A673 (cell line): ENCODE measurements around the gene PARVA. TPM values are rescaled to one million over a fixed set of nuclear protein-coding genes. Genes with fewer than 3 reads are reported as not detected.

Experiments
- Bru-seq: library from RNA; stranded (reverse); fragments of 400-500 nt; gene quantifications from one replicate; lab custom pipeline; 2021; lab: Mats Ljungman, UMichigan
- BruChase-seq, 2 experiments: library from RNA; stranded (reverse); fragments of 400-500 nt; gene quantifications; one replicate each; lab custom pipeline; 2021; lab: Mats Ljungman, UMichigan
- BruUV-seq: library from RNA; stranded (reverse); fragments of 400-500 nt; replicated peaks from 2 replicates; lab custom pipeline; 2021; lab: Mats Ljungman, UMichigan
- CTCF ChIA-PET: fragments of 300-600 bp; sonication (Branson Sonifier 250); formaldehyde crosslinking; loops from one replicate; lab custom pipeline; 2022; ENCODE audit warnings: antibody characterized with exemption; lab: Charles Lee
- POLR2A ChIA-PET: fragments of 300-600 bp; sonication (Branson Sonifier 250); formaldehyde crosslinking; loops from one replicate; lab custom pipeline; 2022; ENCODE audit warnings: antibody characterized with exemption; ENCODE audit not compliant: low non-redundant PET; lab: Charles Lee
- DNase-seq: peaks from one replicate; pipeline ENCODE4 v3.0.0-alpha.2; 2015; ENCODE audit warnings: low spot score
- H3K27ac ChIP-seq: fragments of 200-600 bp; sonication (generic); 2 replicates; pipeline ENCODE4 v1.5.1; 2016; ENCODE audit warnings: mixed run types, low read depth, mild to moderate bottlenecking, mixed read lengths, antibody characterized with exemption, low read length; ENCODE audit not compliant: poor library complexity, severe bottlenecking
- H3K27me3 ChIP-seq: fragments of 200-600 bp; sonication (generic); replicated peaks from 2 replicates; pipeline ENCODE4 v1.6.1; 2017; ENCODE audit warnings: mixed run types, low read depth, mild to moderate bottlenecking, mixed read lengths, antibody characterized with exemption, low read length; ENCODE audit not compliant: insufficient read depth, poor library complexity
- H3K36me3 ChIP-seq: fragments of 200-600 bp; sonication (generic); 2 replicates; pipeline ENCODE4 v1.6.1; 2016; ENCODE audit warnings: mixed run types, mild to moderate bottlenecking, mixed read lengths, antibody characterized with exemption, low read length; ENCODE audit not compliant: insufficient read depth, poor library complexity, severe bottlenecking
- H3K4me1 ChIP-seq: fragments of 200-600 bp; sonication (generic); 2 replicates; pipeline ENCODE4 v1.6.1; 2017; ENCODE audit warnings: mixed run types, mild to moderate bottlenecking, mixed read lengths, antibody characterized with exemption, low read length; ENCODE audit not compliant: insufficient read depth, poor library complexity, severe bottlenecking
- H3K4me3 ChIP-seq: fragments of 200-600 bp; sonication (generic); 2 replicates; pipeline ENCODE4 v1.5.1; 2016; ENCODE audit warnings: low read depth, mixed run types, mild to moderate bottlenecking, mixed read lengths, low read length; ENCODE audit not compliant: poor library complexity, severe bottlenecking
- H3K9me3 ChIP-seq: fragments of 200-600 bp; sonication (generic); 2 replicates; pipeline ENCODE4 v1.6.1; 2016; ENCODE audit warnings: mixed run types, low read depth, mild to moderate bottlenecking, mixed read lengths, antibody characterized with exemption, low read length; ENCODE audit not compliant: poor library complexity, severe bottlenecking
- CTCF ChIP-seq: fragments of 300-800, 200-600 bp; sonication (generic); conservative IDR thresholded peaks from 2 replicates; pipeline ENCODE4 v1.5.1; 2017; ENCODE audit warnings: low read depth, mild to moderate bottlenecking, antibody characterized with exemption, low read length, moderate library complexity, mixed read lengths
- EZH2 ChIP-seq: fragments of 200-600 bp; sonication (generic); IDR thresholded peaks from 2 replicates; pipeline ENCODE4 v1.6.1; 2017; ENCODE audit warnings: borderline replicate concordance, low read depth, mild to moderate bottlenecking, mixed read lengths, antibody characterized with exemption, low read length; ENCODE audit not compliant: poor library complexity, severe bottlenecking
- intact Hi-C: fragments of 100-400 bp; cut with micrococcal nuclease; formaldehyde crosslinking; loops from one replicate; pipeline ENCODE4 v1.10.0; 2022; ENCODE audit not compliant: unreplicated experiment
- long read RNA-seq: library from polyadenylated mRNA; stranded (forward); transcript quantifications from one replicate; pipeline ENCODE4 v2.0.0, GENCODE V29; 2022
- total RNA-seq: library from RNA; stranded (reverse); gene quantifications from 2 replicates; pipeline ENCODE4 v1.2.3, GENCODE V29; 2021

Gene PARVA
- 15.2 and 17.4 TPM in 2 replicates for total RNA-seq
- percentile 54 among the genes with signal in this experiment for Bru-seq, nascent RNA
- BruChase-seq, experiment 1, labeled RNA remaining after a 2-hour chase, result percentile 51 among the genes with signal in this experiment
- BruChase-seq, experiment 2, labeled RNA remaining after a 6-hour chase, result percentile 51 among the genes with signal in this experiment
- long read RNA-seq, full-length matches to known transcripts, result 9 of 18 reads
- long read RNA-seq, partial matches to known transcripts, result 2 of 18 reads
- long read RNA-seq, other reads (novel, unspliced or antisense), result 7 of 18 reads

GRCh38 chr11:12377106-12377823, at the start of gene PARVA:
Gene PARVA (plus strand): TSS chr11:12377571. CDS start chr11:12377648, 77 bp downstream.
- no peaks in the 10 kb centered on the region for H3K27me3 ChIP-seq
- DNase-seq, result peak; percentile 67
- no peaks in the 10 kb centered on the region for H3K9me3 ChIP-seq
- peak within 1 kb of the TSS; percentile 81 for H3K27ac ChIP-seq
- POLR2A ChIA-PET, result no interaction called here
- H3K4me3 ChIP-seq, result peak within 1 kb of the TSS; percentile 76
- CTCF ChIA-PET, result interaction anchor here (0.7 kb wide), 1 partner anchor 89 kb away, joined by 3 read pairs; no protein-coding TSS in a partner anchor
- H3K4me1 ChIP-seq, result no peaks in the 10 kb centered on the region
- TF ChIP-seq CTCF, result no peak
- TF ChIP-seq EZH2, result no peak
- no TSS peak for BruUV-seq
- H3K36me3 ChIP-seq, result no peaks in the 10 kb centered on the region
- intact Hi-C loops, result no loop called here

- Histone ChIP-seq H3K27ac (no peak overlapping the region), H3K4me1 (peaks cover 28% of the 10 kb centered on the region), H3K36me3 (no peaks in the 10 kb centered on the region), H3K9me3 (no peaks in the 10 kb centered on the region), H3K4me3 (no peak overlapping the region), H3K27me3 (no peaks in the 10 kb centered on the region)
- BruUV-seq, result no TSS peak
- DNase-seq, result no peak
- intact Hi-C loops, result no loop called here
- TF ChIP-seq CTCF (no peak), EZH2 (no peak)
- ChIA-PET CTCF (interaction anchor here (0.6 kb wide), 1 partner anchor 634 kb away, joined by 3 read pairs; no protein-coding TSS in a partner anchor), POLR2A (no interaction called here)
Measured at GRCh38 chr11:12329169-12329568, 48.2 kb upstream of the PARVA start.

GRCh38 chr11:12329797-12330196, 47.6 kb upstream of the PARVA start:
- ChIA-PET CTCF (interaction anchor here (0.6 to 1.0 kb wide), 6 partner anchors 40 to 634 kb away, joined by 3 to 8 read pairs (median 5); no protein-coding TSS in a partner anchor), POLR2A (no interaction called here)
- H3K27me3 ChIP-seq, result no peaks in the 10 kb centered on the region
- no peak for DNase-seq
- TF ChIP-seq EZH2 (no peak), CTCF (no peak)
- no peaks in the 10 kb centered on the region for H3K9me3 ChIP-seq
- H3K27ac ChIP-seq, result no peak overlapping the region
- intact Hi-C loops, result loop anchor here (2.0 to 10.0 kb wide), 4 partner anchors 42 to 1005 kb away; no protein-coding TSS in a partner anchor
- no peaks in the 10 kb centered on the region for H3K36me3 ChIP-seq
- no TSS peak for BruUV-seq
- peaks cover 28% of the 10 kb centered on the region for H3K4me1 ChIP-seq
- H3K4me3 ChIP-seq, result no peak overlapping the region
